HEK293T (cell line): ENCODE results near the gene TANC1.

Source experiments
- BHLHE40 ChIP-seq: fragments of 450-650 bp; IDR thresholded peaks from 2 replicates; pipeline ENCODE4 v1.6.1; 2016; ENCODE audit warnings: mild to moderate bottlenecking, moderate library complexity, borderline replicate concordance
- ELF4 ChIP-seq: fragments of 450-650 bp; IDR thresholded peaks from 2 replicates; pipeline ENCODE4 v1.6.1; 2017; ENCODE audit warnings: antibody characterized with exemption
- FOXM1 ChIP-seq: fragments of 450-650 bp; IDR thresholded peaks from 2 replicates; pipeline ENCODE4 v1.6.1; 2017; ENCODE audit warnings: mild to moderate bottlenecking, borderline replicate concordance
- L3MBTL2 ChIP-seq: fragments of 450-650 bp; conservative IDR thresholded peaks from 2 replicates; pipeline ENCODE4 v1.6.1; 2016; ENCODE audit warnings: mild to moderate bottlenecking
- NFRKB ChIP-seq: fragments of 450-650 bp; IDR thresholded peaks from 2 replicates; pipeline ENCODE4 v1.6.1; 2016; ENCODE audit warnings: mild to moderate bottlenecking, moderate library complexity
- SP1 ChIP-seq: fragments of 450-650 bp; IDR thresholded peaks from 2 replicates; pipeline ENCODE4 v1.6.1; 2017
- SUZ12 ChIP-seq: fragments of 450-650 bp; IDR thresholded peaks from 2 replicates; pipeline ENCODE4 v1.6.1; 2016; ENCODE audit warnings: mild to moderate bottlenecking
- ZNF384 ChIP-seq: fragments of 450-650 bp; IDR thresholded peaks from 2 replicates; pipeline ENCODE4 v1.6.1; 2016

- TF ChIP-seq ELF4 (no peak), FOXM1 (no peak), ZNF384 (no peak), NFRKB (no peak), BHLHE40 (no peak), SUZ12 (no peak), L3MBTL2 (no peak), SP1 (no peak)
Measured at GRCh38 chr2:159175927-159176326, 207.5 kb downstream of the TANC1 start.
